Endothelial cell of umbilical vein (primary cell): Measurements from ENCODE around the gene DCDC1.

Source experiments
- EZH2 ChIP-seq: IDR thresholded peaks from 2 replicates; pipeline ENCODE4 v1.6.1; 2012; ENCODE audit warnings: borderline replicate concordance, low read depth, mild to moderate bottlenecking, moderate library complexity, low read length, inconsistent platforms; ENCODE audit not compliant: severe bottlenecking
- FOS ChIP-seq: IDR thresholded peaks from 2 replicates; pipeline ENCODE4 v1.6.1; 2011; ENCODE audit warnings: mild to moderate bottlenecking, low read length, moderate library complexity, borderline replicate concordance; ENCODE audit not compliant: insufficient read depth
- GATA2 ChIP-seq: IDR thresholded peaks from 2 replicates; pipeline ENCODE4 v1.7.0; 2011; ENCODE audit warnings: low read depth, mild to moderate bottlenecking, moderate library complexity, mixed read lengths, low read length; ENCODE audit not compliant: insufficient read length, insufficient read depth
- POLR2A ChIP-seq: IDR thresholded peaks from 2 replicates; pipeline ENCODE4 v1.6.1; 2012; ENCODE audit warnings: low read depth, mild to moderate bottlenecking, control low read depth, low read length
- TF ChIP-seq, protein P1 (sequence below), 2 donors: IDR thresholded peaks; 1 replicate in 1 of 2; 2 replicates in 1 of 2; pipeline ENCODE4 v1.5.1; 2011; ENCODE audit warnings: low read length in 2 of 2, mild to moderate bottlenecking in 2 of 2, moderate library complexity in 2 of 2, control low read depth in 1 of 2, inconsistent platforms in 1 of 2, low read depth in 1 of 2; ENCODE audit not compliant: insufficient read depth in 1 of 2; ENCODE audit errors: extremely low read depth in 1 of 2

DNA sequence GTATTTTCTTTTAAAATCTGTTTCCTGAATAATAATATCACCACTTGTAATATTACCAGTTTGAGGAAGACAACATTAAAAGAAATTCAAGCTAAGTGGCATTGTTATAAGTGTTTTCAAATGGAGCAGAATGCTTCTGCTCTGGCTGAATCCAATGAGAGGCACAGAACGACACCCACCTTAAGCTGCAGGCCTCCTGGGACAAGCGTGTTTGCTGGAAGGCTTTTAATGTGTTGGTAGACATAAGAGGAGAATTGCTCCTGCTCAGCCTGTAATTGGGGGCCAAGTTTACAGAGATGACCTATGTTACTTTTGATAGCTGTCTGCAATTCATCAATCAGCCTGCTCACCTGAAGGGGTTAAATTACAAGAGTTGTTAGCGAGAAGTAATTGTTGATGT is 242.2 kb downstream of the DCDC1 start:
- TF ChIP-seq, protein P1, sequence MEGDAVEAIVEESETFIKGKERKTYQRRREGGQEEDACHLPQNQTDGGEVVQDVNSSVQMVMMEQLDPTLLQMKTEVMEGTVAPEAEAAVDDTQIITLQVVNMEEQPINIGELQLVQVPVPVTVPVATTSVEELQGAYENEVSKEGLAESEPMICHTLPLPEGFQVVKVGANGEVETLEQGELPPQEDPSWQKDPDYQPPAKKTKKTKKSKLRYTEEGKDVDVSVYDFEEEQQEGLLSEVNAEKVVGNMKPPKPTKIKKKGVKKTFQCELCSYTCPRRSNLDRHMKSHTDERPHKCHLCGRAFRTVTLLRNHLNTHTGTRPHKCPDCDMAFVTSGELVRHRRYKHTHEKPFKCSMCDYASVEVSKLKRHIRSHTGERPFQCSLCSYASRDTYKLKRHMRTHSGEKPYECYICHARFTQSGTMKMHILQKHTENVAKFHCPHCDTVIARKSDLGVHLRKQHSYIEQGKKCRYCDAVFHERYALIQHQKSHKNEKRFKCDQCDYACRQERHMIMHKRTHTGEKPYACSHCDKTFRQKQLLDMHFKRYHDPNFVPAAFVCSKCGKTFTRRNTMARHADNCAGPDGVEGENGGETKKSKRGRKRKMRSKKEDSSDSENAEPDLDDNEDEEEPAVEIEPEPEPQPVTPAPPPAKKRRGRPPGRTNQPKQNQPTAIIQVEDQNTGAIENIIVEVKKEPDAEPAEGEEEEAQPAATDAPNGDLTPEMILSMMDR (IDR thresholded peaks at IDR 0.05; ENCODE audit: extremely low read depth in 1 of 2, insufficient read depth in 1 of 2, low read depth in 1 of 2, low read length in 2 of 2): no peak
- no peak for TF ChIP-seq EZH2
- TF ChIP-seq FOS: no peak
- TF ChIP-seq POLR2A: no peak
- TF ChIP-seq GATA2: no peak
